NCI-H2029 treated with DMSO at 0.1 percent for 48 hours (cell line): Measurements from ENCODE around the gene PACC1.

Experiments used
- DNase-seq: peaks from one replicate; lab custom pipeline; 2025; lab: John Stamatoyannopoulos, UW

The PACC1 gene

GRCh38 chr1:212437179-212437798 is 22.6 kb upstream of the PACC1 start:
- no peak for DNase-seq

- no peak for DNase-seq
These were observed 20.3 kb upstream of the PACC1 start for GRCh38 chr1:212434992-212435391.

GRCh38 chr1:212433577-212434462 is 19.1 kb upstream of the PACC1 start:
- no peak for DNase-seq

GRCh38 chr1:212432661-212433576 is 18.2 kb upstream of the PACC1 start, which contains the start of gene NENF:
NENF (plus strand) TSS chr1:212432920; CDS start chr1:212432944, 24 bp downstream.
- DNase-seq: no peak

- DNase-seq: no peak
These were observed 17.6 kb upstream of the PACC1 start for GRCh38 chr1:212432272-212432660.

GRCh38 chr1:212431644-212432043 is 17.0 kb upstream of the PACC1 start:
- no peak for DNase-seq

- DNase-seq: no peak
These were observed 16.3 kb upstream of the PACC1 start for GRCh38 chr1:212430955-212431394.

GRCh38 chr1:212430416-212430815 is 15.7 kb upstream of the PACC1 start:
- no peak for DNase-seq

GRCh38 chr1:212428496-212428895 is 13.8 kb upstream of the PACC1 start:
- DNase-seq: no peak

GRCh38 chr1:212423879-212424278 is 9.2 kb upstream of the PACC1 start:
- no peak for DNase-seq

GRCh38 chr1:212421165-212421564 is 6.5 kb upstream of the PACC1 start:
- no peak for DNase-seq

- DNase-seq: no peak
These were observed 588 bp upstream of the PACC1 start for GRCh38 chr1:212415107-212415841.

GRCh38 chr1:212413902-212414327 is 771 bp downstream of the PACC1 start:
- no peak for DNase-seq

GRCh38 chr1:212412374-212412773 is 2.3 kb downstream of the PACC1 start:
- no peak for DNase-seq

GRCh38 chr1:212410231-212410820 is 4.4 kb downstream of the PACC1 start:
- no peak for DNase-seq

- DNase-seq: no peak
These were observed 11.9 kb downstream of the PACC1 start for GRCh38 chr1:212402666-212403321.

GRCh38 chr1:212401838-212402582 is 12.7 kb downstream of the PACC1 start:
- DNase-seq: no peak

GRCh38 chr1:212401042-212401441 is 13.6 kb downstream of the PACC1 start:
- DNase-seq: no peak

- no peak for DNase-seq
These were observed 17.5 kb downstream of the PACC1 start for GRCh38 chr1:212397171-212397570.

- no peak for DNase-seq
These were observed 18.0 kb downstream of the PACC1 start for GRCh38 chr1:212396638-212397037.
